Renal pelvis (tissue), 4 donors: ENCODE measurements around the gene CERS6. TPM values are rescaled to one million over a fixed set of nuclear protein-coding genes. Genes with fewer than 3 reads are reported as not detected.

Source experiments
- DNase-seq: peaks from one replicate; pipeline ENCODE4 v3.0.0-alpha.2; 2013
- polyA plus RNA-seq, 3 donors: library from polyadenylated mRNA; unstranded; fragments of 120-200 nt; gene quantifications; one replicate each; pipeline ENCODE4 v1.2.1, GENCODE V29; 2013; ENCODE audit not compliant: insufficient read length in 3 of 3

Gene CERS6
- polyA plus RNA-seq, 3 donors: 41.8 to 44.3 (median 43.9) TPM

GRCh38 chr2:168694866-168695265 is 238.8 kb downstream of the CERS6 start:
- DNase-seq: peak; percentile 40

- DNase-seq: no peak
Observed at GRCh38 chr2:168697668-168698121, 241.6 kb downstream of the CERS6 start.

- DNase-seq: no peak
Observed at GRCh38 chr2:168698969-168699368, 242.9 kb downstream of the CERS6 start.

DNA sequence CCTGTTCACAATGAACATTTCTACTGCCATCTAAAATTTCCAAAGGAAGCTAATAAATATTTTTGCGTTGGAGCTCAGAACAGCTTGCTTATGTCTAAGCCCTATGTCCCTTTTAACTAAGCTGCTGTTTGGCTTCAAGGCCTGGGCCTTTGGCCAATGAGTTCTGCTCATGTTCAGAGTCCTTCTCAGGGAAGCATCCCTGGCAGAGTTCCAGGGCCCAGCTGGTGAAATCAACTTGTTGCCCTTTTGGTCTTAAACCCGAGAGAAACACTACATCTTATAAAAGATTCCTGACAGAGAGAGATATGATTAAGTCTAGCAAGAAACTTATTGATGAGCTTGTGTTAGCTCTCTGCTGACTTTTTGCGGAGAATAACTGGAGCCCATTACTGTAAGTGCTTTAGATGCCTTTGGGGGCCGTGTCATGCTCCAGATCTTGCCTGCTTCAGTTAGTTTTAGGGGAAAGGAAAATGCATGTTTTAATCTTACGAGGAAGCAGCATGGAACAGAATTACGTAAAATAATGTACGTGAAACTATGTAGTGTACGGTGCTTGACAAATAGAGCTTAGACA is 243.9 kb downstream of the CERS6 start:
- DNase-seq: peak; percentile 85

DNA sequence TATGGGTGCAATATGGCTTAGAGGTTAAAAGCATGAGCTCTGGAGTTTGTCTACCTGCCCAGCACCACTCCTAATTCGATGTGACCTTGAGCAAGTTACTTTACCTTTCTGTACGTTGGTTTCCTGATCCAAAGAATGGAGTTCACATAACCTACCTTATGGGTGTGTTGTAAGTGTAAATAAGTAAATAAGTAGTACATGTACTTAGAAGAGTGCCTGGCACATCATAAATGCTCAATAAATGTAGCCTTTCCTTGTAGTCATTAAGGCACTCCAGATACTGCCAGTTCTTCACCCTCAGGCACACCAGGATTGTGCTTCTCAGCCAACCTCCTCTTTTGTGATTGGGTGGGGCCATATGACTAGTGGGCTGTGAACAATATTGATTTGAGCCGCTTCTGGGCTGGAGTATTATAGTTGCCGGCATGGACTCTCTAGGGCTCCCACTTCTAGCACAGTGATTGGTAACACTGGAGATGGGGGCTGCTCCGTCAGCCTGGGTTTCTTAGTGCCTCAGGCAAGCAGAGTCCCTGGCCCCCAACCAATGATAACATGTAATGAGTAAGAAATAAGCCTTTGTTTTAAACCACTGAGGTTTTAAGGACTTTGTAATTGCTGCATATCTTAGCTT is 244.7 kb downstream of the CERS6 start:
- DNase-seq: no peak

DNA sequence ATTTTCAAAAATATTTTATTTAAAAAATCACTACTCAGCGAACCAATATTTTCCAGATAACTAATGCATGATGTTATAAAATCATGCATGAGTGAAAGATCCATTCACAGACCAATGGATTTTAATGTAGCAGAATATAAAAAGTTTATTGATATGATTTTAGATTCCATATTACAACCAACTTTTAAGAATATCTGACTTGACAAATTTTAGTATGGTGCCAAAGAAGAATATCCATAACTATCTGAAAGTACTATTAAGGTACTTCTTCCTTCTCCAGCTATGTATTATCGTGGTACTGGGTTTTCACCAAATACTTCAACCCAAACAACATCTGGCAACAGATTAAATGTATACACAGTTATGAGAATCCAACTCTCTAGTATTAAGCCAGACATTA is 246.5 kb downstream of the CERS6 start:
- DNase-seq: no peak

GRCh38 chr2:168703926-168704325 is 247.9 kb downstream of the CERS6 start:
- no peak for DNase-seq

DNA sequence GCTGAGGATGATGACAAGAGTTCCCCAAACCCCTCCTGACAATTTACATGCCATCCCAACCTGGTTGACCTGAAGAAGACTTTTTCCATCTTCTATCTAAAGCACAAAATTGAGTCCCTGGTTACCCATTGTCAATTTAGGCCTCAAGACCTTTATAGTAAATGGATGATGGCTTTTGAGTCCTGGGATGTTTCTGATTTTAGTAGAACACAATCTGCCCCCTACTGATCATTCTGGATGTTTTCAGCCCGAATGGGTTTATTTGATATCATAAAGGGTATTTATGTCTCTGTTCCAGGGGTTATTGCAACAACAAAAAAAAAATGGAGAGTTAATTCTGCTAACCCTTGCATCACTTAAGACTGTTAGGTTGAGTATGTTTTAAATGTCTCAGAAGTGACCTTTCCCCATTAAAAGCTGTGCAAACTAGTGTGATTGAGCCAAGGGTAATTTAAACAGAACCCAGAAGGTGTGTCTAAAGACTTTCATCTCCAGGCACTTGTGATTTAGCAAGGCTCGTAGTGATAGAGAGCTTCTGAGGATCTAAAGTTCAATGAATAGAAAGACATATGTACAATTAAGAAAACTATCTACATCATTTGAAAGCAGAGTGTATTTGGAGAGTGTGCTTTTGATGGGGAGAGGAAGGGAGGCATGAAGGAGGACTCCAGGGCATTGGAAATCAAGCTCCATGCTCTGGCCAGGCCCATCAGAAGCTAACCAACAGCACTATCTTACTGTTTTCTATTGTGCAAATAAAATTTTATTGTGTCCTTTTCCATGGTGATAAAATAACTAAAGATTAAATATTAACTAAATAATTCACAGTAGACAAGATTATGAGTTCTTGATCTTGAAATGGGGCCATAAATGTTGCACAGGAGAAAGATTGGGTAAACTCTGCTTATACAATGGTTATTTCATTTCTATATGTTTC is 249.7 kb downstream of the CERS6 start:
- no peak for DNase-seq

DNA sequence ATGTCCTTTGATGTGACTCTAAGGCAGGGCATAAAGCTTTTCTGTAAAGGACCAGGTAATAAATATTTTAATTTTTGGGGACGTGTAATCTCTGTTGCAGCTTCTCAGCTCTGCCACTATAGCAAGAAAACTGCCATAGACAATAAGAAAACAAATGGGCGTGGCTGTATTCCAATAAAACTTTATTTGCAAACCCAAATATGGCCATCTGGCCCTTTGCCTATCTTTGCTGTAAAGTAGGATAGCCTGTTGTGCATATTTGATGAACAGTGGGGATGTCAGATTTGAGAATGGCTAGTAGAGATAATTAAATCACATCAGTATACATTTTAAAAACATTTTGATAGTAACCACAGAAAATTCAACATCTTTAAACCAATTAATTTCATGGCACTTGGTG is 250.7 kb downstream of the CERS6 start:
- no peak for DNase-seq

DNA sequence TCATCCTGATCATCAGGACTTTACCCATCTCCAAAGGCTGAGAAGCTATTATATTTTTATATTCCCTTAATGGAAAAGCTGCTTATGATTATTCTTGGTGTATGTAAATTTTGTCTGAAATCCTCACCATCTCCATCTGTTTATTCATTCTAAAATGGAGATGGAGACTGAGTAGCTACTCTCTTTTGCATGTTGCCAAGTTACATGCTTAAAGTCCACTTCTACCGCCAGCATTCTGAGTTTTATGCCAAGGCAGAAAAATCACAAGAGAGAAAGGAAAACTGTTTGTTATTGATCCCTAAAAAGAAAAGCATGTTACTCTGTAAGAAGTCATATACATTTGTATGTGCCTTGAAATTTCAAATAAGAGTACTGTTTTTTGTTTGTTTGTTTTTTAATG is 252.0 kb downstream of the CERS6 start:
- no peak for DNase-seq

DNA sequence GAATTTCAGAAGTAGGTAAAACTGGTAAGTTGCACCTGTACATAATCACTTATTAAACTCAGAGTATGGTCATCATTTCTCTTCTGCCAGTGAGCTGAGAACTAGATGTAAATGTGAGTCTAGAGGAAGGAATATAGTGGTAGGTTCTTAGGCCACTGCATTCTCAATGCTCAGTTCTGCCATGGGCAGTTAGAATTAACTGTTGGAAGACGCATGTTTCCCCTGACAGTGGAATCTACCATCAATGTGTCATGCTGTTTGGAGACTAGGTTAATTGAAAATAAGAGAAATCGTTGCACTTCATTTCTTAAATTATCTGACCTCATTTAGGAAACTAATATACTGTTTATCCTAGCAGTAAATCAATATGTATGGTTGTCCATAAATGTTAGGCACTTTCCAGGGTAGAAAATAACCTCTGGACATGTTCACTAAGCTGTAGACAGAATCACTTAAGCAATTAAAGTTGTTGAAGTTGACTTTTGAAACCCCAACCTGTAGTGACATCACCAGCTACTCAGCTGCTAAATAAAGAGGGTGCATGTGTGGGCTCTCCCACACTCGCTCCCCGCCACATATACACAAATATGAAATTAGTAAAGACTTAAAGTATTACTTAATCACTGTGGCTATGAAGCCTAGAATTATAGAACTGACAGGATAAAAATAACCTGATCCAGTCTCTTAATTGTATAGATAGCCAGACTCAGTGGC is 254.8 kb downstream of the CERS6 start:
- DNase-seq: no peak

GRCh38 chr2:168712053-168712452 is 256.0 kb downstream of the CERS6 start:
- DNase-seq: no peak

- DNase-seq: no peak
Observed at GRCh38 chr2:168713325-168713724, 257.3 kb downstream of the CERS6 start.

DNA sequence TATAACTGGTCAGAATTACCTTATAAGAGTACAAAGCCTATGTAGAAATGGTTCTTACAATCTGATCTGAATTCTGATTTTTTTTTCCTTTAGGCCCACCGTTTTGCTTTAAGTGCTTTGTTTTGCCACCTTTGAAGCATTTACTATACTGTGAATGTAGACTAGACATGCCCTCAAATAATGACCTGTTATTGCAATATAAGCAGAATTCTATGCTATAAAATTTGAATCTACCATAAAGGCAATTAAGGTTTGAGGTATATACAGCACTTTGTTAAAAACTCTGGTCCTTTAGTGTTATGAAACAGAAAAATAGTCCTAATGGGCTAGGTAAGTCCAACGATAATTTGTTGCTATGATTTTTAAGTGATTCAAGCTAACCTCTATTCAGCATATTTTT is 259.8 kb downstream of the CERS6 start:
- no peak for DNase-seq

DNA sequence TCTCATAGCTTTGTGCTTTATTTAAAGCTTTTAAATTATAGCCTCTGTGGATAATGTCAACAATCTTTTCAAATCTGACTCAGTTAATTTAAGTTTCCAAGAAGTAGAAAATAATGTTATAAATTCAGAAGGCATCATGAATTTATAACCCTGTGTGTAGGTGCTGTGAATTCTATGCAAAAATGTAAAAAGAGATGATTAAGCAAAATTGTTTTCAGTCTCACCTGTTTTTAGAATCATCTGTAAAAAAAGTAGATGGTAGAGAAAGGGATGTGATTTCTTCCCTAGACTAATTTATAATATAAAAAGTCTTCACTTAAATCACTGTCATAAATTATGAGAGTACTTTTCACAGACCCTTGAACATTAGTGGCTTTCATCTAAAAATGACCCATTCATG is 260.8 kb downstream of the CERS6 start:
- DNase-seq: no peak

DNA sequence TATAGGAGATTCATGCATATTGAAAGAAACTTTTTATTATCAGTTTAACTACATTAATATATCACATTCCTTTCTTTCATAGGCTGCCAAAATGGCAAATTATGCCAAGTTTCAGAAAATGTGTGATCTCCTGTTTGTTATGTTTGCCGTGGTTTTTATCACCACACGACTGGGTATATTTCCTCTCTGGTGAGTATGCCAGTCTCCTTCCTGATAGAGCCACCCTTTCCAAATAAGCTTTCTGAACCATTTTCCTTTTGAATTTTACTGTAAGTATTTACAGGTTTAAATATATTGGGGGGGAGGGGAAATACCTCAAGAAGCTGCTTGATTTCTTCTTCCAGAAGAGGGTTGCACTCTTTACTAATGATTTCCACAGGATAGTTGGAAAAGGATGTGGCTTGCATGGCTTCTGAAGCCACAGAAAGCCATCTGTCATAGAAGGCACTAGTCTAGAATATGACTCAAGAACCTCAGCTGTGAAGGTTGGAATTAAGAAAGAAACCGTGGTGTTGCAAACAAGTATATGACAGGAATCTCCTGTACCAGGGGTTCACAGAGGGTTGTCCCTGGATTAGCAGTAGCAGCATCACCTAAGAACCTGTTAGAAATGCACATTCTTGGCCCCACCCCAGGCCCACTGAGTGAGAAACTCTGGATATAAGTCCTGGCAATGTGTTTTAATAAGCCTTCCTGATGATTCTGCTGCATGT is 261.9 kb downstream of the CERS6 start:
- DNase-seq: no peak

- DNase-seq: no peak
Observed at GRCh38 chr2:168718622-168719021, 262.6 kb downstream of the CERS6 start.

DNA sequence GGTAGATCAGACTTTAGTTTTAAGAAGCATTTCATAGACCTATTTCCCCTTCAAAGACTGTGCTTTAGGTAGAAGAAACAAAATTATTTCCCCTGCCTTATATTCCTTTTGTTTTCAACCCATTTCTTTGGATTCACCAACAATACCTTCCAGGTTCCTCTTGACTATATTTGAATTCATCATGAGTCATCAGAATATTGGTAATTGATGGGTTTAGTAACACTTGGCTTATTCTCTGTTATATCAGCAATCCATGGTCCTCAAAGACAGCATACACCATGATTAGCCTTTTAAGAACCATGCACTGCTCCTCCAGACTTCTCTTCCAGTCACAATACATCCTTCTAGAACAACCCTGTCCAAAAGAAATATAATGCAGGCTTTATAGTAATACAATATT is 263.4 kb downstream of the CERS6 start:
- DNase-seq: no peak

DNA sequence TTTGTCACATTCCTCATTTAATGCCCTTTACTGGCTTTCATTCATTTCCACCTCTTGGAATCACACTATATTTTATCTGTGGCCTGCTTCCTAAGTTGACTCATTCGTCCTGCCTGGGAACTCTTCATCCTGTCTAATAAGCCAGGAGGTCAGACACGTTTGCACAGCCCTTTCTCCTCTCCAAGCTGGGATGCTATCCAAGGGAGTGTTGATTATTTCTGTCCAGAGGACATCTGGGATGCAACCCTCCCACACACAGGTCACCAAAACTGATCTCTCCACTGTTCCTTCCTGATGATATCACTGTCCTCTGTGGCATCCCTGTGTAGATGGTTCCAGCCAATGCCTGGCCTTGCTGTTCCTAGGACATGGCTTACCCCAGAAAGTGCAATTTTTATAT is 266.5 kb downstream of the CERS6 start:
- DNase-seq: peak; percentile 35

GRCh38 chr2:168723275-168723899 is 267.3 kb downstream of the CERS6 start:
- no peak for DNase-seq

- no peak for DNase-seq
Observed at GRCh38 chr2:168726375-168726774, 270.3 kb downstream of the CERS6 start.
